ENCODE results near the gene SNAP91. TPM values are rescaled to one million over a fixed set of nuclear protein-coding genes. Genes with fewer than 3 reads are reported as not detected.
A peak's percentile ranks its signal among the peaks of the same experiment; 100 is the strongest.

Gene SNAP91, protein sequence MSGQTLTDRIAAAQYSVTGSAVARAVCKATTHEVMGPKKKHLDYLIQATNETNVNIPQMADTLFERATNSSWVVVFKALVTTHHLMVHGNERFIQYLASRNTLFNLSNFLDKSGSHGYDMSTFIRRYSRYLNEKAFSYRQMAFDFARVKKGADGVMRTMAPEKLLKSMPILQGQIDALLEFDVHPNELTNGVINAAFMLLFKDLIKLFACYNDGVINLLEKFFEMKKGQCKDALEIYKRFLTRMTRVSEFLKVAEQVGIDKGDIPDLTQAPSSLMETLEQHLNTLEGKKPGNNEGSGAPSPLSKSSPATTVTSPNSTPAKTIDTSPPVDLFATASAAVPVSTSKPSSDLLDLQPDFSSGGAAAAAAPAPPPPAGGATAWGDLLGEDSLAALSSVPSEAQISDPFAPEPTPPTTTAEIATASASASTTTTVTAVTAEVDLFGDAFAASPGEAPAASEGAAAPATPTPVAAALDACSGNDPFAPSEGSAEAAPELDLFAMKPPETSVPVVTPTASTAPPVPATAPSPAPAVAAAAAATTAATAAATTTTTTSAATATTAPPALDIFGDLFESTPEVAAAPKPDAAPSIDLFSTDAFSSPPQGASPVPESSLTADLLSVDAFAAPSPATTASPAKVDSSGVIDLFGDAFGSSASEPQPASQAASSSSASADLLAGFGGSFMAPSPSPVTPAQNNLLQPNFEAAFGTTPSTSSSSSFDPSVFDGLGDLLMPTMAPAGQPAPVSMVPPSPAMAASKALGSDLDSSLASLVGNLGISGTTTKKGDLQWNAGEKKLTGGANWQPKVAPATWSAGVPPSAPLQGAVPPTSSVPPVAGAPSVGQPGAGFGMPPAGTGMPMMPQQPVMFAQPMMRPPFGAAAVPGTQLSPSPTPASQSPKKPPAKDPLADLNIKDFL
- polyA plus RNA-seq (2013, experiment 1 of 2), result 0.06 TPM
- polyA plus RNA-seq (2013, experiment 2 of 2), result 0.03 TPM

DNA sequence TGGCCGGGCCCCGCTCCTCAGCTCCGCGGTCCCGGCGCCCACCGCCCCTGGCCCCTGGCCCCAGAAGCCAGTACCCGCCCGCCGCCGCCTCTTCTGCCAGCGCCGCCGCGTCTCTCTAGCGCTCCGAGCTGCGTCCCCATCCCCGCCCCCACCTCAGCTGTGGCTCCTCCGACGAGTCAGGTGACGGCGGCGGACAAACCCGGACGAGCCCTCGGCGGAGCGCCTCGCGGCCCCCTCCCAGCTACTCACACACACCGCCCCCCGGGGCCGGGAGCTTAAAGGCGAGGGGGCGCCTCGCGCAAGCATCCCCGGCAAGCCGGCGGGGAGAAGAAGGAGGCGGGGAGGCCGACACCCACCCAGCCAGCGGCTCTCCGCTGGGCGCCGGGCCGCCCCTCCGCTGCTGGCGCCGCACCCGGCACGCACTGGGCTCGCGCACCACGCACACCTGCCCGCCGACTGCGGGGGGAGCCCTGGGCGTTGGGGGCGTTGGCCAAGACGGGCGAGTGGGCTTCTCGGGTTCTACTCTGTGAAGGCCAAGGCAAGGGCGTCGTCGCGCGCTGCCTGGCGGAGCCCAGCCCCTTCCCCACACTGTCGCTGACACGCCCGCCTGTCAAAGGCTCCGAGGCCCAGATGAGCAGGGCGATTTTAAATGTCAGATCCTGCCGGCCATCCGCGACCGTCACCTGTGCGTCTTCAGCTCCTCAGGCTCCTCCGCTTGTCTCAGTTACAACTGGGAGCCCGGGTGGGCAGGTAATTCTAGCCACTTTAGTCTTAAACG lies at the start of gene SNAP91:
TSS of gene SNAP91 (minus strand) at position 132 of the 778 bp plus-strand sequence. CDS start 1,174 bp downstream, outside the sequence.
- peak within 1 kb of the TSS; percentile 63 for H2AFZ ChIP-seq (ENCODE audit: low read depth, low read length)
- no peaks in the 10 kb centered on the region for H3K79me1 ChIP-seq (replicated peaks; ENCODE audit: low read length, poor library complexity, severe bottlenecking)
- peak within 1 kb of the TSS in 1 of 2 experiments; percentile 18 for H2BK12ac ChIP-seq (ENCODE audit: low read length in 2 of 2)
- peaks cover 28 to 43% of the 10 kb centered on the region in 2 experiments for H3K27me3 ChIP-seq (ENCODE audit: control insufficient read depth in 1 of 2, insufficient read depth in 1 of 2, low read length in 2 of 2)
- H3K9me3 ChIP-seq (ENCODE audit: control insufficient read depth, low read length), result peaks cover 33% of the 10 kb centered on the region
- H3K4ac ChIP-seq (ENCODE audit: low read depth in 1 of 2, low read length in 2 of 2), result no peak within 1 kb of the TSS
- no peak within 1 kb of the TSS for H2BK120ac ChIP-seq (ENCODE audit: low read depth, low read length)
- no peak within 1 kb of the TSS for H4K91ac ChIP-seq (ENCODE audit: low read length)
- peak within 1 kb of the TSS; percentile 62 to 70 for H3K4me3 ChIP-seq (ENCODE audit: insufficient read depth in 1 of 2, low read depth in 1 of 2, low read length in 2 of 2)
- peak; percentile 14 for DNase-seq
- H3K9ac ChIP-seq (ENCODE audit: low read length), result no peak within 1 kb of the TSS
- no peak within 1 kb of the TSS for H2BK15ac ChIP-seq (ENCODE audit: low read depth, poor library complexity, severe bottlenecking)
- WGBS, result 2% methylated on average over 58 of the region's 83 CpGs
- H3K23ac ChIP-seq (ENCODE audit: low read length in 2 of 2), result peak within 1 kb of the TSS in 1 of 2 experiments; percentile 78
- H3K27ac ChIP-seq (ENCODE audit: low read length, poor library complexity, severe bottlenecking), result no peak within 1 kb of the TSS
- no peak within 1 kb of the TSS for H3K14ac ChIP-seq (ENCODE audit: low read length in 2 of 2)
- peaks cover 0 to 3% of the 10 kb centered on the region in 2 experiments for H3K36me3 ChIP-seq (ENCODE audit: control insufficient read depth in 1 of 2, insufficient read depth in 2 of 2, low read depth in 1 of 2, low read length in 2 of 2)
- no peak within 1 kb of the TSS for H4K8ac ChIP-seq (ENCODE audit: low read length)
- peaks cover 16% of the 10 kb centered on the region for H3K4me1 ChIP-seq (ENCODE audit: control insufficient read depth, insufficient read depth, low read depth, low read length)
- no peak within 1 kb of the TSS for H3K18ac ChIP-seq (ENCODE audit: low read depth in 1 of 2, low read length in 2 of 2)
- no peak within 1 kb of the TSS for H2AK5ac ChIP-seq (ENCODE audit: low read length, severe bottlenecking)
- H2BK5ac ChIP-seq (ENCODE audit: low read depth, low read length, poor library complexity, severe bottlenecking), result no peak within 1 kb of the TSS
- H3K4me2 ChIP-seq (ENCODE audit: low read length, poor library complexity, severe bottlenecking), result peak within 1 kb of the TSS; percentile 99

DNA sequence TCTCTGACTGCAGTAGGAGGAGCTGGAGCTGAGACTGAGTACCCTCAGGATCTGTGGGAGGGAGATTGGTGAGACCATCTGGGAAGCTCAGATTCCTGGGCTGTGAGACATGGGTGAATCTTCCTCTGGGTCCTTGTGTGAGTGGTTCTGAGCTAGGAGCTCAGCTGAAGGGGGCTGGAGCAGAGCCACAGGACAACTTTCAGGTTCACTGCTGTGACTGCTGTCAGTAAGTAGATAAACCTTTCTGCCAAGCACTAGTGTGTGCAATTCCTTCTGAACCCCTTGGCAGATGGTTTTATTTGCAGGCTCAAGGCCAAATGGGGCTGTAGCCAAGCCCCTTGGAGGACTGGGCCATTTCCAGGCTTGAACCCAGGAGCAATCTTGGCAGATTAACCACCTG lies 49.6 kb upstream of the SNAP91 start:
- no peak overlapping the region for H4K91ac ChIP-seq (ENCODE audit: low read length)
- H3K18ac ChIP-seq (ENCODE audit: low read depth in 1 of 2, low read length in 2 of 2), result no peak overlapping the region
- H4K8ac ChIP-seq (ENCODE audit: low read length), result no peak overlapping the region
- H3K9me3 ChIP-seq (ENCODE audit: control insufficient read depth, low read length), result peaks cover 34% of the 10 kb centered on the region
- H3K9ac ChIP-seq (ENCODE audit: low read length), result no peak overlapping the region
- no peaks in the 10 kb centered on the region for H3K79me1 ChIP-seq (replicated peaks; ENCODE audit: low read length, poor library complexity, severe bottlenecking)
- no peak overlapping the region for H3K4me3 ChIP-seq (ENCODE audit: insufficient read depth in 1 of 2, low read depth in 1 of 2, low read length in 2 of 2)
- no peak overlapping the region for H2BK5ac ChIP-seq (ENCODE audit: low read depth, low read length, poor library complexity, severe bottlenecking)
- no peak overlapping the region for H3K4ac ChIP-seq (ENCODE audit: low read depth in 1 of 2, low read length in 2 of 2)
- no peak overlapping the region for H2BK120ac ChIP-seq (ENCODE audit: low read depth, low read length)
- H2BK12ac ChIP-seq (ENCODE audit: low read length in 2 of 2), result no peak overlapping the region
- H3K27me3 ChIP-seq (ENCODE audit: control insufficient read depth in 1 of 2, insufficient read depth in 1 of 2, low read length in 2 of 2), result no peaks in the 10 kb centered on the region
- no peaks in the 10 kb centered on the region for H3K4me1 ChIP-seq (ENCODE audit: control insufficient read depth, insufficient read depth, low read depth, low read length)
- H3K36me3 ChIP-seq (ENCODE audit: control insufficient read depth in 1 of 2, insufficient read depth in 2 of 2, low read depth in 1 of 2, low read length in 2 of 2), result no peaks in the 10 kb centered on the region
- H3K14ac ChIP-seq (ENCODE audit: low read length in 2 of 2), result no peak overlapping the region
- H3K4me2 ChIP-seq (ENCODE audit: low read length, poor library complexity, severe bottlenecking), result no peak overlapping the region
- H3K27ac ChIP-seq (ENCODE audit: low read length, poor library complexity, severe bottlenecking), result no peak overlapping the region
- no peak overlapping the region for H2BK15ac ChIP-seq (ENCODE audit: low read depth, poor library complexity, severe bottlenecking)
- no peak for DNase-seq
- no peak overlapping the region for H2AK5ac ChIP-seq (ENCODE audit: low read length, severe bottlenecking)
- H2AFZ ChIP-seq (ENCODE audit: low read depth, low read length), result no peak overlapping the region
- no peak overlapping the region for H3K23ac ChIP-seq (ENCODE audit: low read length in 2 of 2)

DNA sequence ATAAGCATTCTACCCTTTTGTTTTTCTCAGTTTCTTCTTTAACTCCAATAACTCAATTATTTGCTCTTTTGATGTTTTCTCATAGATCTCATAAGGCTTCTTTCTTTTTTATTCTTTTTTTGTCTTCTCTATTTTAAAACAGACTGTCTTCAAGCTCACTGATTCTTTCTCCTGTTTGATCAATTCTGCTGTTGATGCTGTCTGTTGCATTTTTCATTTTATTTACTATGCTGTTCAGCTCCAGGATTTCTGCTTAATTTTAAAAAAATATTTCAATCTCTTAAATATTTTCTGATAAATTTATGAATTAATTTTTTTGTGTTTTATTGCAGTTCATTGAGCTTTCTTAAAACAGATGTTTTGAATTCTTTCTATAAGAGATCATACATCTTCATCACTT lies 48.1 kb upstream of the SNAP91 start:
- Histone ChIP-seq H3K14ac (ENCODE audit: low read length in 2 of 2) (no peak overlapping the region), H3K27ac (ENCODE audit: low read length, poor library complexity, severe bottlenecking) (no peak overlapping the region), H4K8ac (ENCODE audit: low read length) (no peak overlapping the region), H2BK5ac (ENCODE audit: low read depth, low read length, poor library complexity, severe bottlenecking) (no peak overlapping the region), H3K4ac (ENCODE audit: low read depth in 1 of 2, low read length in 2 of 2) (no peak overlapping the region), H3K79me1 (replicated peaks; ENCODE audit: low read length, poor library complexity, severe bottlenecking) (no peaks in the 10 kb centered on the region), H2BK120ac (ENCODE audit: low read depth, low read length) (no peak overlapping the region), H3K36me3 (ENCODE audit: control insufficient read depth in 1 of 2, insufficient read depth in 2 of 2, low read depth in 1 of 2, low read length in 2 of 2) (no peaks in the 10 kb centered on the region), H3K27me3 (ENCODE audit: control insufficient read depth in 1 of 2, insufficient read depth in 1 of 2, low read length in 2 of 2) (no peaks in the 10 kb centered on the region), H2AFZ (ENCODE audit: low read depth, low read length) (no peak overlapping the region), H4K91ac (ENCODE audit: low read length) (no peak overlapping the region), H3K18ac (ENCODE audit: low read depth in 1 of 2, low read length in 2 of 2) (no peak overlapping the region), H3K9me3 (ENCODE audit: control insufficient read depth, low read length) (peaks cover 40% of the 10 kb centered on the region), H3K4me3 (ENCODE audit: insufficient read depth in 1 of 2, low read depth in 1 of 2, low read length in 2 of 2) (no peak overlapping the region), H2BK12ac (ENCODE audit: low read length in 2 of 2) (no peak overlapping the region), H3K9ac (ENCODE audit: low read length) (no peak overlapping the region), H2BK15ac (ENCODE audit: low read depth, poor library complexity, severe bottlenecking) (no peak overlapping the region), H3K4me2 (ENCODE audit: low read length, poor library complexity, severe bottlenecking) (no peak overlapping the region), H2AK5ac (ENCODE audit: low read length, severe bottlenecking) (no peak overlapping the region), H3K23ac (ENCODE audit: low read length in 2 of 2) (no peak overlapping the region), H3K4me1 (ENCODE audit: control insufficient read depth, insufficient read depth, low read depth, low read length) (no peaks in the 10 kb centered on the region)
- no peak for DNase-seq
